Nephron (organoid): Measurements from ENCODE around the gene ADPRH.

Experiments
- H3K27ac Mint-ChIP-seq, 3 experiments: 2 replicates each; pipeline ENCODE4 v1.8.0; 2020; ENCODE audit warnings: mixed read lengths in 3 of 3, mild to moderate bottlenecking in 2 of 3, moderate library complexity in 1 of 3
- H3K27me3 Mint-ChIP-seq: 2 replicates; pipeline ENCODE4 v1.8.0; 2021; ENCODE audit warnings: low read depth, mild to moderate bottlenecking, moderate library complexity, mixed read lengths
- H3K36me3 Mint-ChIP-seq: 2 replicates; pipeline ENCODE4 v1.8.0; 2020; ENCODE audit warnings: low read depth, mixed read lengths
- H3K4me1 Mint-ChIP-seq: 2 replicates; pipeline ENCODE4 v1.8.0; 2020; ENCODE audit warnings: mixed read lengths
- H3K4me3 Mint-ChIP-seq, 3 experiments: 2 replicates each; pipeline ENCODE4 v1.8.0; 2020; ENCODE audit warnings: mild to moderate bottlenecking in 3 of 3, mixed read lengths in 3 of 3, moderate library complexity in 2 of 3
- H3K9me3 Mint-ChIP-seq: 2 replicates; pipeline ENCODE4 v1.8.0; 2020; ENCODE audit warnings: mixed read lengths
- CTCF ChIP-seq, 3 experiments: fragments of 200-600 bp; sonication (generic); IDR thresholded peaks; one replicate each; pipeline ENCODE4 v1.5.0; 2021; ENCODE audit warnings: antibody characterized with exemption in 3 of 3; ENCODE audit not compliant: unreplicated experiment in 3 of 3

The ADPRH gene

GRCh38 chr3:119579366-119580066 lies at the start of gene ADPRH:
Gene ADPRH (plus strand): TSS chr3:119579492. CDS start chr3:119582170, 2,678 bp downstream.
- Mint-ChIP-seq H3K4me3 (peak within 1 kb of the TSS; percentile 92 to 97 (median 95)), H3K36me3 (no peaks in the 10 kb centered on the region), H3K4me1 (peaks cover 17% of the 10 kb centered on the region), H3K9me3 (no peaks in the 10 kb centered on the region), H3K27ac (peak within 1 kb of the TSS; percentile 97 to 100 (median 99)), H3K27me3 (no peaks in the 10 kb centered on the region)
- TF ChIP-seq CTCF (IDR thresholded peaks at IDR 0.05; ENCODE audit: unreplicated experiment in 3 of 3), result no peak

- Mint-ChIP-seq H3K36me3 (peaks cover 5% of the 10 kb centered on the region), H3K27me3 (no peaks in the 10 kb centered on the region), H3K4me3 (no peak overlapping the region), H3K4me1 (no peaks in the 10 kb centered on the region), H3K27ac (no peak overlapping the region), H3K9me3 (no peaks in the 10 kb centered on the region)
- TF ChIP-seq CTCF (IDR thresholded peaks at IDR 0.05; ENCODE audit: unreplicated experiment in 3 of 3), result no peak
These were observed 49.4 kb upstream of the ADPRH start for GRCh38 chr3:119529883-119530282.

GRCh38 chr3:119530456-119530855 lies 48.8 kb upstream of the ADPRH start:
- Mint-ChIP-seq H3K27me3 (no peaks in the 10 kb centered on the region), H3K9me3 (no peaks in the 10 kb centered on the region), H3K27ac (no peak overlapping the region), H3K4me1 (no peaks in the 10 kb centered on the region), H3K36me3 (peaks cover 5% of the 10 kb centered on the region), H3K4me3 (no peak overlapping the region)
- TF ChIP-seq CTCF (IDR thresholded peaks at IDR 0.05; ENCODE audit: unreplicated experiment in 3 of 3), result no peak

- no peak for TF ChIP-seq CTCF (IDR thresholded peaks at IDR 0.05; ENCODE audit: unreplicated experiment in 3 of 3)
These were observed 48.1 kb upstream of the ADPRH start for GRCh38 chr3:119531151-119531550.

GRCh38 chr3:119534296-119534695 lies 45.0 kb upstream of the ADPRH start:
- Mint-ChIP-seq H3K4me1 (no peaks in the 10 kb centered on the region), H3K36me3 (no peaks in the 10 kb centered on the region), H3K27me3 (no peaks in the 10 kb centered on the region), H3K9me3 (no peaks in the 10 kb centered on the region), H3K27ac (no peak overlapping the region), H3K4me3 (no peak overlapping the region)
- no peak for TF ChIP-seq CTCF (IDR thresholded peaks at IDR 0.05; ENCODE audit: unreplicated experiment in 3 of 3)

More at GRCh38 chr3:119531151-119531550, 48.1 kb upstream of the ADPRH start:
- H3K4me1 Mint-ChIP-seq, result no peaks in the 10 kb centered on the region
- H3K27me3 Mint-ChIP-seq, result no peaks in the 10 kb centered on the region
- no peaks in the 10 kb centered on the region for H3K9me3 Mint-ChIP-seq
- no peak overlapping the region for H3K27ac Mint-ChIP-seq
- peaks cover 3% of the 10 kb centered on the region for H3K36me3 Mint-ChIP-seq
- no peak overlapping the region for H3K4me3 Mint-ChIP-seq

- H3K36me3 Mint-ChIP-seq, result no peaks in the 10 kb centered on the region
- H3K4me1 Mint-ChIP-seq, result no peaks in the 10 kb centered on the region
- no peak overlapping the region for H3K4me3 Mint-ChIP-seq
- H3K27ac Mint-ChIP-seq, result no peak overlapping the region
- no peak for TF ChIP-seq CTCF (IDR thresholded peaks at IDR 0.05; ENCODE audit: unreplicated experiment in 3 of 3)
- no peaks in the 10 kb centered on the region for H3K27me3 Mint-ChIP-seq
- no peaks in the 10 kb centered on the region for H3K9me3 Mint-ChIP-seq
These were observed 42.5 kb upstream of the ADPRH start for GRCh38 chr3:119536757-119537156.
